Gastroesophageal sphincter (tissue), 2 donors: ENCODE data around the gene PGAP2.

Experiments used
- POLR2A ChIP-seq, 2 donors: fragments of 450-650 bp; IDR thresholded peaks; one replicate each; pipeline ENCODE4 v1.6.1; 2017; ENCODE audit warnings: antibody characterized with exemption in 2 of 2, mild to moderate bottlenecking in 2 of 2, moderate library complexity in 1 of 2
- POLR2AphosphoS5 ChIP-seq: sonication (generic); formaldehyde crosslinking; IDR thresholded peaks from one replicate; pipeline ENCODE4 v1.6.1; 2017; ENCODE audit warnings: antibody characterized with exemption

DNA sequence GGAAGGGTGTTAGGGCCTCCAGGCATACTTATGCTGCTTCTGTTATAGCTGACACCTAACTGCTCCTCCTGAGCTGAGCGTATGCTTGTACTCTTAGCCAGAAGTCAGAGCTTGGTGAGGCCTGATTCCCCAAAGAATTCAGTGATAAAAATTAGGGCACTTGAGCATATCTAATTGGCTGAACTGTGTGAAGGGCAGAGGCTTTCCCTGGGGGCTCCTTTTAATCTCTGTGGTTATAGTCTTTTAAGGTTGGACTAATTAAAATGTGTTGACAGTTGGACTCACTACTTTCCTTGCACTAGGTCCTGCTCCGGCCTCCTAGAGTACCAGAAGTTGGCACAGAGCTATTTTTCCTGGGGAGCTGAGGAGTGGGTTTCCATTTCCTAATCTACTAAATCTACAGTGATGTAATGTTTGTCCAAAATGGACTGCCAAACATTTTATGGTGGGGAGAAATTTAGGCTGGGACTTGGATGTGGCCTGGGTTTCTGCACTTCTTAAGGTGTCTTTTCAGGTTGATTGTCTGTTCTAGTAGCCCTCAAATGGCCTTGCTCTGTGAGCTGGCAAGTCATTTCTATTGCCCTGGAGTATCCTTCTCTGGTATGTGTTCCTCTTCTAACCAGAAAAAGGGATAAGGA is 65.5 kb downstream of the PGAP2 start:
- no peak for TF ChIP-seq POLR2AphosphoS5
- no peak for TF ChIP-seq POLR2A (IDR thresholded peaks at IDR 0.05)
